ENCODE data around the gene EIF2S1.
"Not testable (repeated sequence)": the region's sequence is repeated elsewhere in the genome, so short reads cannot be mapped to it uniquely, and the experiment has no call there.

The EIF2S1 gene

GRCh38 chr14:67410313-67410712 lies 50.2 kb downstream of the EIF2S1 start:
- Histone ChIP-seq H3K9me3 (ENCODE audit: low read depth, low read length) (no peaks in the 10 kb centered on the region), H3K9ac (ENCODE audit: insufficient read length) (no peak overlapping the region), H3K36me3 (ENCODE audit: insufficient read depth, low read length) (no peaks in the 10 kb centered on the region), H3K27ac (no peak overlapping the region), H3K4me3 (no peak overlapping the region)
- no peak for DNase-seq (ENCODE audit: low read depth, low spot score)
- TF ChIP-seq FOXP2 (optimal IDR thresholded peaks at IDR 0.05; ENCODE audit: control extremely low read depth, extremely low read length, insufficient read depth) (no peak), POLR2AphosphoS5 (IDR thresholded peaks at IDR 0.05; ENCODE audit: borderline replicate concordance, low read depth, low read length) (no peak)

GRCh38 chr14:67411370-67411769 lies 51.2 kb downstream of the EIF2S1 start:
- Histone ChIP-seq H3K9ac (ENCODE audit: insufficient read length) (no peak overlapping the region), H3K27ac (no peak overlapping the region), H3K36me3 (ENCODE audit: insufficient read depth, low read length) (no peaks in the 10 kb centered on the region), H3K4me3 (no peak overlapping the region), H3K9me3 (ENCODE audit: low read depth, low read length) (no peaks in the 10 kb centered on the region)
- no peak for TF ChIP-seq EZH2 (IDR thresholded peaks at IDR 0.05)
- TF ChIP-seq FOXP2 (optimal IDR thresholded peaks at IDR 0.05; ENCODE audit: control extremely low read depth, extremely low read length, insufficient read depth) = no peak
- no peak for TF ChIP-seq POLR2AphosphoS5 (IDR thresholded peaks at IDR 0.05; ENCODE audit: borderline replicate concordance, low read depth, low read length)
- no peak for DNase-seq (ENCODE audit: low read depth, low spot score)

GRCh38 chr14:67411820-67412421 lies 51.8 kb downstream of the EIF2S1 start, which contains the start of gene PLEK2:
Gene PLEK2 (minus strand): TSS chr14:67412165. CDS start chr14:67412059, 106 bp downstream.
- Histone ChIP-seq H3K27ac (no peak within 1 kb of the TSS), H3K4me3 (no peak within 1 kb of the TSS), H3K9ac (ENCODE audit: insufficient read length) (no peak within 1 kb of the TSS), H3K9me3 (ENCODE audit: low read depth, low read length) (no peaks in the 10 kb centered on the region), H3K36me3 (ENCODE audit: insufficient read depth, low read length) (no peaks in the 10 kb centered on the region)
- DNase-seq (ENCODE audit: low read depth, low spot score) = no peak
- TF ChIP-seq POLR2AphosphoS5 (IDR thresholded peaks at IDR 0.05; ENCODE audit: borderline replicate concordance, low read depth, low read length) = no peak
- no peak for TF ChIP-seq FOXP2 (optimal IDR thresholded peaks at IDR 0.05; ENCODE audit: control extremely low read depth, extremely low read length, insufficient read depth)
- TF ChIP-seq EZH2 (IDR thresholded peaks at IDR 0.05) = no peak

- H3K27ac ChIP-seq = no peak overlapping the region
- DNase-seq (ENCODE audit: low read depth, low spot score) = no peak
- H3K4me3 ChIP-seq = no peak overlapping the region
- TF ChIP-seq FOXP2 (optimal IDR thresholded peaks at IDR 0.05; ENCODE audit: control extremely low read depth, extremely low read length, insufficient read depth) (no peak), EZH2 (IDR thresholded peaks at IDR 0.05) (no peak), POLR2AphosphoS5 (IDR thresholded peaks at IDR 0.05; ENCODE audit: borderline replicate concordance, low read depth, low read length) (no peak)
- H3K9ac ChIP-seq (ENCODE audit: insufficient read length) = no peak overlapping the region
- no peaks in the 10 kb centered on the region for H3K36me3 ChIP-seq (ENCODE audit: insufficient read depth, low read length)
- H3K9me3 ChIP-seq (ENCODE audit: low read depth, low read length) = no peaks in the 10 kb centered on the region
Measured at GRCh38 chr14:67413806-67414769, 54.0 kb downstream of the EIF2S1 start.

- H3K9me3 ChIP-seq (ENCODE audit: low read depth, low read length); H3K27ac ChIP-seq; DNase-seq (ENCODE audit: low read depth, low spot score): not testable (repeated sequence)
Measured at GRCh38 chr14:67415610-67416009, 55.5 kb downstream of the EIF2S1 start.

GRCh38 chr14:67416085-67416484 lies 56.0 kb downstream of the EIF2S1 start:
- TF ChIP-seq FOXP2 (optimal IDR thresholded peaks at IDR 0.05; ENCODE audit: control extremely low read depth, extremely low read length, insufficient read depth) = no peak
- TF ChIP-seq EZH2 (IDR thresholded peaks at IDR 0.05) = no peak
- no peak for TF ChIP-seq POLR2AphosphoS5 (IDR thresholded peaks at IDR 0.05; ENCODE audit: borderline replicate concordance, low read depth, low read length)
- Histone ChIP-seq H3K9me3 (ENCODE audit: low read depth, low read length) (no peaks in the 10 kb centered on the region), H3K36me3 (ENCODE audit: insufficient read depth, low read length) (no peaks in the 10 kb centered on the region), H3K27ac (no peak overlapping the region), H3K4me3 (no peak overlapping the region), H3K9ac (ENCODE audit: insufficient read length) (no peak overlapping the region)
- DNase-seq (ENCODE audit: low read depth, low spot score) = no peak

More at GRCh38 chr14:67415610-67416009, 55.5 kb downstream of the EIF2S1 start:
- H3K4me3 ChIP-seq; H3K36me3 ChIP-seq (ENCODE audit: insufficient read depth, low read length); H3K9ac ChIP-seq (ENCODE audit: insufficient read length): not testable (repeated sequence)

GRCh38 chr14:67416810-67417209 lies 56.7 kb downstream of the EIF2S1 start:
- H3K4me3 ChIP-seq = no peak overlapping the region
- DNase-seq (ENCODE audit: low read depth, low spot score) = no peak
- H3K9me3 ChIP-seq (ENCODE audit: low read depth, low read length) = no peaks in the 10 kb centered on the region
- no peaks in the 10 kb centered on the region for H3K36me3 ChIP-seq (ENCODE audit: insufficient read depth, low read length)
- no peak overlapping the region for H3K9ac ChIP-seq (ENCODE audit: insufficient read length)
- TF ChIP-seq FOXP2 (optimal IDR thresholded peaks at IDR 0.05; ENCODE audit: control extremely low read depth, extremely low read length, insufficient read depth) (no peak), POLR2AphosphoS5 (IDR thresholded peaks at IDR 0.05; ENCODE audit: borderline replicate concordance, low read depth, low read length) (no peak), EZH2 (IDR thresholded peaks at IDR 0.05) (no peak)
- no peak overlapping the region for H3K27ac ChIP-seq

GRCh38 chr14:67417633-67418032 lies 57.5 kb downstream of the EIF2S1 start:
- Histone ChIP-seq H3K36me3 (ENCODE audit: insufficient read depth, low read length) (no peaks in the 10 kb centered on the region), H3K4me3 (no peak overlapping the region), H3K27ac (no peak overlapping the region), H3K9ac (ENCODE audit: insufficient read length) (no peak overlapping the region), H3K9me3 (ENCODE audit: low read depth, low read length) (no peaks in the 10 kb centered on the region)
- no peak for TF ChIP-seq EZH2 (IDR thresholded peaks at IDR 0.05)
- no peak for TF ChIP-seq FOXP2 (optimal IDR thresholded peaks at IDR 0.05; ENCODE audit: control extremely low read depth, extremely low read length, insufficient read depth)
- TF ChIP-seq POLR2AphosphoS5 (IDR thresholded peaks at IDR 0.05; ENCODE audit: borderline replicate concordance, low read depth, low read length) = no peak
- no peak for DNase-seq (ENCODE audit: low read depth, low spot score)

All from SK-N-MC (cell line).